T-helper 1 cell treated with Interleukin-12 subunit alpha and Interleukin-12 subunit beta and Interleukin-4 antibody, amounts not matched to agents 30 ng/mL and 1 ng/mL, for 36 hours (primary cell): ENCODE data around the gene CHODL. TPM values are rescaled to one million over a fixed set of nuclear protein-coding genes. Genes with fewer than 3 reads are reported as not detected.

Source experiments
- intact Hi-C: fragments of 100-400 bp; cut with micrococcal nuclease; formaldehyde crosslinking; loops from one replicate; pipeline ENCODE4 v1.15.1; 2024
- total RNA-seq: library from RNA; stranded (reverse); gene quantifications from 2 replicates; pipeline ENCODE4 v1.2.3, GENCODE V29; 2022

Gene CHODL
- total RNA-seq, 1 donor from 2014 or later, result not detected

DNA sequence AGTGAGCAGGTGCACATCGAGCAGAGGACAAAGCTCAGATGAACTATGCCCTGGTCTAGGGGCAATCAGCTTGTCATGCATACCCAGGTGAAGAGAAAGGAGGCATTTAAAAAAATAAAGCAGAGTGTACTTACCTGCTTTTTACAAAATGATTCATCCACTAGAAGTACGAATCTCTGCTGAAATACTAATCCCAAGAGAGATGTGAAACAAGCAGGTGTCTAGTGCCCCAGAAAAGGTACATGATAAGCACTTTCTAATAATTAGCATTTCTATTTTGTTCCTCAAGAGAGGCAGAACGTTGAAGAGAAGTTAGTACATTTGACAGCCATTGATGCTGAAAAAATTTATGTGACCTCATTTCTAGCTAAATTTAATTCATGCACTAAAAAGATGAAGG is 31.1 kb downstream of the CHODL start:
- intact Hi-C loops, result no loop called here

DNA sequence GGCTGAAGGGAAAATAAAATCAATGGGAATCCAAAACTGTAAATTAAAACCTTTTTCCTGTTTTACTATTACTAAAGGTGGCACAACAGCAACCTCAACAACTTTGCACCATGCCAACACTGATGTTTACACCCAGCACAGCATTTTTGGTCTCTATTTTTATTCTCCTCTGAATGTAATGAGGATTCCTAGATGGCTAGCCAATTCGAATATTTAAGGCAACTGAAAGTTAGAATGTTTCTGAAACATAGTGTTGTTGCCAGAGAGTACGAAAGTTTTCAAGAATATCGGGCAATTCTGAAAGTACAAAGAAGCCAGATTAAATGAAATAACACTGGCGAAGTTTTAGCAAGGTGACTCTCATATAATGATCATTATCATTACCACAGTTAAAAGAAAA is 40.7 kb downstream of the CHODL start:
- intact Hi-C loops, result no loop called here

DNA sequence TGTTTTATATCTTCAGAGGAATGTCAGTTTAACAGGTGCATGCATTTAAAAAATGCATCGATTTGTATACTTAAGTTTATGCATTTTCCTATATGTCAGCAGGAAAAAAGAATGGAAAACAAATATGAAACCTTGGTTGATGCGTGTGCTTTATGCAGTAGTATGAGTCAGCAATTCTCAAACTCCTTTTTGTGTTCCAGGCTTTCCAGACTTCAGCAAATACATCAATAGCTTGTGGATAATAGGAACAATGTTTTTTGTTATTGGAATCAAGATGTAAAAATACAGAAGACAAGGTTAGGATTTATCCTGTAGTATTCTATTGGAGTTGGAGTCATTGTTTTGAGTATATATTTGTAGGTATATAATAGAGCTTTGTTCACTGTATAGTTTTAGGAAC is 45.2 kb downstream of the CHODL start:
- intact Hi-C loops, result no loop called here

DNA sequence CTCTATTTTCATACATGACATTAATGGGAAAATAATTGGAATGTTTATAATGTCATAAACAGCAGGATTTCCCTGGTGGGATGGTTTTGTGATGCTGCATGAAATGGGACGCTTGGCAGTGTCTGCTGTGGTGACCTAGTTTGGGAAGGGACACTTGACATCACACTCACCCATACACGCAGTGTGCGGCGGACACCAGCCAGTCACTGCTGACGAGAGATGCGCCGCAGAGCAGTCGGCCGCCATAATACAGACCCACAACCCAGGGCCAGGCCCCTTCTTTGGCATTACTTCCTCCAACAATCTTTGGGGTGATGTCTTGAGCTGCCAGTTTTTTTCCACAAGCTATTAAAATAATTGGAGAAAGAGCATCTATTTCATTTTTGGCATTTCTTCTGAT is 49.5 kb downstream of the CHODL start:
- intact Hi-C loops, result no loop called here

DNA sequence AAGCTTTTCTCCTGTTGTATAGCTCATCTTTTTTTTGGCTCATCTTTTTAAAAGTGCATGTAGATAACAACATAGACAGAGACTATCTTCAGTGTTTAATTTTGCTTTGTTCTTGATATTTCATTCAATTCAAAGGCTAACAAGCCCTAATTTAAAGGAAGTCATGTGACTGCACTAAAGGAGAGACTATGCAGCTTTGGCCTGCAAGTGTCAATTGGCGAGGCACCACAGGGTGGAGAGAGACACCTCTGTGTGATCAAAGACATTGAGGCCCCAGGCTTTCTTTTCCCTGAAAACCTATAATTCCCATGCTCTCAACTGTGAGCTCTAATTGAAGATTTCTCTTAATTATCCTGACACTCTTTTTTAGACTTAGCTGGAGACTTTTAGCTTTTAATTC is 53.6 kb downstream of the CHODL start:
- intact Hi-C loops, result no loop called here

Other genes with a start within 250 kb of the CHODL start
- not detected in 2 replicates for gene TMPRSS15, start 159.0 kb downstream of the CHODL start, total RNA-seq